ENCODE measurements around the gene NEU2.
"Not testable (repeated sequence)": the region's sequence is repeated elsewhere in the genome, so short reads cannot be mapped to it uniquely, and the experiment has no call there.

The NEU2 gene

GRCh38 chr2:233034091-233034882, 1.8 kb downstream of the NEU2 start:
- DNase-seq (ENCODE audit: low read depth in 2 of 2) = no peak

DNA sequence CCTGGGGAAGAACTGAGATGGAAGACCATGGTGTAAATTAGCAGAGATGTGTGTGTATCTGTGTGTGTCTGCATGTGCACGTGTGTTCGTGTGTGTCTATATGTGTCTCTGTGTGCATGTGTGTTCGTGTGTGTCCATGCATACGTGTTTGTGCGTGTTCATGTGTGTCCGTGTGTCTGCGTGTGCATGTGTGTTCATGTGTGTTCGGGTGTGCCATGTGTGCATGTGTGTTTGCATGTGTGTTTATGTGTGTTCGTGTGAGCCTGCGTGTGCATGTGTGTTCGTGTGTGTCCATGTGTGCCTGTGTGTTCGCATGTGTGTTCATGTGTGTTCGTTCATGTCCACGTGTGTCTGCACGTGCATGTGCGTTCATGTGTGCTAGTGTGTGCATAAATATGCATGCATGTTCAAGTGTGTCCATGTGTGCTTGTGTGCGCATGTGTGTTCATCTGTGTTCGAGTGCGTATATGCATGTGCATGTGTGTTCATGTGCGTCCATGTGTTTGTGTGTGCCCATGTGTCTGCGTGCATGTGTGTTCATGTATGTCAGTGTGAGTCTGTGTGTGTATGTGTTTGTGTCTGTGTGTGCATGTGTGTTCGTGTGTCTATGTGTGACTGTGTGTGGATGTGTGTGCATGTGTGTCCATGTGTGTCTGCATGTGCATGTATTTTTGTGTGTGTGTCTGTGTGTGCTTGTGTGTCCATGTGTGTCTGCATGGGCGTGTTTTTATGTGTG, 3.1 kb downstream of the NEU2 start:
- DNase-seq (ENCODE audit: low read depth in 2 of 2) = no peak

- no peak for DNase-seq (ENCODE audit: low read depth in 2 of 2)
These were observed 3.8 kb downstream of the NEU2 start for GRCh38 chr2:233036162-233036838.

GRCh38 chr2:233037078-233037477, 4.6 kb downstream of the NEU2 start:
- DNase-seq (ENCODE audit: low read depth in 2 of 2) = no peak

DNA sequence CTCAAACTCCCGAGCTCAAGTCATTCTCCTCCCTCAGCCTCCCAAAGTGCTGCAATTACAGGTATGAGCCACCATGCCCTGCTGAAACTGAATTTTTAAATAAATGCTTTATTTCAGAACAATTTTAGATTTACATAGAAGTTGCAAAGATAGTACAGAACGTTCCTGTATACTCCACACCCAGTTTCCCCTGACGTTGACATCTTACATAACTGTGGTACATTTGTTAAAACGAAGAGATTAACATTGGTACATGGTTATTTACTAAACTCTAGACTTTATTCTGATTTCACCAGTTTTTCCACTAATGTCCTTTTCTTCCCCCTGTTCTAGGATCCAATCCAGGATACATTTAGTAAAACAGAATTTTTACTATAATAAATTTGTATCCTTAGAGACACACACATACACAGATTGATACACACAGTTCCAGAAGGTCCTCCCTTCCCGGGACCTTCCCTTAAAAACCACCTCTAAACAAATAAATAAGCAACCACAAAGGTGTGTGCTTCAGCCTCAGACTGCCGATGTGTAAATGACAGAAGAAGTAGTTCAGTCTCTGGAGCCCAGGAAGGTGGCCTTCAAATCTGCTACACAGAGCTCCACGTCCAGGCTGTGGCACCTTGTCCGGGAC, 6.9 kb downstream of the NEU2 start:
- DNase-seq (ENCODE audit: low read depth in 2 of 2) = no peak

DNA sequence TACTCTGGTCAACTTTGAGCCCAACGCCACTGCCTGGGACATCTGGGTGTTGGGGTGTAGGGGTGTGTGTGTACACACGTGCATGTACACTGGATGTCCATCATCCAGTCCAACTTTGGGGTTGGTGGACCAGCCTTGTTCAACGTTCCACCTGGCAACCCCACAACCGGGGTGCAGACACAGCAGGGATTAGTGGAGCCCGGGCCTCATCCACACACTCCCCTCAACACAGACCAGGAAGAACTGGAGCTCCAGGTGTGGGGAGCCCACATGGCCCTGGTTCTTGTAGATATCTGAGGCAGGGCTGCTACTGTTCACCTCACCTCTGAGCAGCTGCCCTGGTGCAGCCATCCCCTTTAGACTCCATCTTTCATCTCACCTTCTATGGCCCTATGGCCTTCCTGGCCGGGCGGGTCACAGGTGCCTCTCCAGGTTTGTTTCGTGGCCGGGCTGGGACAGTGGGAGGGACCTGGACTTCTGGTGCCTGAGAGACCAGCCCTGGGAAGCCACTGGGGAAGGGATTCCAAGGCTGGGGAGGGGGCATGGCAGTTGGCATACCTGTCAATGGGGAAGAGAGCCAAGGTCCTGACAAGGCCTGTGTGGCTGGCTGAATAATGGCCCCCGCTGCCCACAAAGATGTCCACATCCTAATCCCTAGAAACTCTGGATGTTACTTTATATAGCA, 7.5 kb downstream of the NEU2 start:
- no peak for DNase-seq (ENCODE audit: low read depth in 2 of 2)

DNA sequence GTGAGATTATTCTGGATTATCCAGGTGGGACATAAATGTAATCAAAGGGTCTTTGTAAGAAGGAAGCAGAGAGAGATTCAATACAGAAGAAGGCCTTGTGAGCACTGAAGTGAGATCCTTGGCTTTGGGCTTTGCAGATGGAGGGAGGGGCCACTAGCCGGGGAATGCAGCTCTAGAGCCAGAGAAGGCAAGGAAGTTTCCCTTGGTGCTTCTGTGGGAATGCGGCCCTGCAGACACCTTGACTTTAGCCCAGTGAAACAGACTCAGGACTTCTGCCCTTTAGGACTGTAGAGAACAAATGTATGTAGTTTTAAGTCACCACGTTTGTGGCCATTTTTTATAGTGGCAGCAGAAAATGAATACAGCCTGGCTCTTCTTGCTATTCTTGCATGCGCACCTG, 8.1 kb downstream of the NEU2 start:
- no peak for DNase-seq (ENCODE audit: low read depth in 2 of 2)

DNA sequence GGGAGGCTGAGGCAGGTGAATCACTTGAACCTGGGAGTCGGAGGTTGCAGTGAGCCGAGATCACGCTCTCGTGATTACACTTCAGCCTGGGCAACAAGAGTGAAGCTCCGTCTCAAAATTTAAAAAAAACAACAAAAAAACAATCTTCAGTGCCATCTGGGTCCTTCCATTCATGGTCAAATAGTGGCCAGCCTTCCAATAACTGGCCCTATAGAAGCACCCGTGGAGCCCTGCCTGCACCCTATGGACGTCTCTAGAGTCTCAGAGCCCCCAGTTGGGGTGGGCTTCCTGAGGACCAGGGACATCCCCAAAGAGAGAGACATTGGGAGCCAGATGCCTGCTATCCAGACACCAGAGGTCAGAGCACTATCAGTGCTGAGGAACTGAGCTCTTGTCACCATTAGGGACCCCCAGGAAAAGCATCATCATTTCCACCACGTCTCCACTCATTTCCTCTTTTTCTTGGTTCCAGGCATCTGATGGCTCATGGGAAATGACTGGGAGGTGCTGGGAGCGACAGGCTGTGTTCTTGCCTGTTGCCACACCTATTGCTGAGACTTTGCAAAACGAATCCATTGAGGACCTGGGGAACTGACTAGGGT, 9.4 kb downstream of the NEU2 start:
- DNase-seq (ENCODE audit: low read depth in 2 of 2) = no peak

- DNase-seq (ENCODE audit: low read depth in 2 of 2) = no peak
These were observed 10.1 kb downstream of the NEU2 start for GRCh38 chr2:233042549-233042948.

- DNase-seq (ENCODE audit: low read depth in 2 of 2) = no peak
These were observed 12.6 kb downstream of the NEU2 start for GRCh38 chr2:233044974-233045605.

GRCh38 chr2:233047206-233047605, 14.7 kb downstream of the NEU2 start:
- DNase-seq (ENCODE audit: low read depth in 2 of 2) = no peak

DNA sequence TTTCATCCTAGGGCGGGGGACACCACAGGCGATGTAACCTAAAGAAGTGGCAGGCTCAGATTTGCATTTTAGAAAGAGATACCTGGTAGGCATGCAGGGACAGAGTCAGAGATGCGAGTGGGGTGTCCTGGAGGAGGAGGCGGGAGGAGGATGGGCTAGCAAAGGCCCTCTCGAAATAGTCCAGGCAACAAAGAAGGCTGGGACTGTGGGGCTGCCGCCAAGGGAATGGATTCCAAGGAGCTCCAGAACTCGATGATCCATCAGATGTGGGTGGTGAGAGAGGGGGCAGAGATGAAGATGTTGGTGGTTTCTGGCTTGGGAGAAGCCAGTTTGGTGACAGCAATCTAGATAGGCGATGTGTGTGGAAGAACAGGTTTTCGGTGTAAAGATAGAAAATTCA, 15.2 kb downstream of the NEU2 start:
- no peak for DNase-seq (ENCODE audit: low read depth in 2 of 2)

GRCh38 chr2:233048569-233049193, 16.2 kb downstream of the NEU2 start:
- DNase-seq (ENCODE audit: low read depth in 2 of 2) = no peak

- no peak for DNase-seq (ENCODE audit: low read depth in 2 of 2)
These were observed 16.8 kb downstream of the NEU2 start for GRCh38 chr2:233049194-233049761.

DNA sequence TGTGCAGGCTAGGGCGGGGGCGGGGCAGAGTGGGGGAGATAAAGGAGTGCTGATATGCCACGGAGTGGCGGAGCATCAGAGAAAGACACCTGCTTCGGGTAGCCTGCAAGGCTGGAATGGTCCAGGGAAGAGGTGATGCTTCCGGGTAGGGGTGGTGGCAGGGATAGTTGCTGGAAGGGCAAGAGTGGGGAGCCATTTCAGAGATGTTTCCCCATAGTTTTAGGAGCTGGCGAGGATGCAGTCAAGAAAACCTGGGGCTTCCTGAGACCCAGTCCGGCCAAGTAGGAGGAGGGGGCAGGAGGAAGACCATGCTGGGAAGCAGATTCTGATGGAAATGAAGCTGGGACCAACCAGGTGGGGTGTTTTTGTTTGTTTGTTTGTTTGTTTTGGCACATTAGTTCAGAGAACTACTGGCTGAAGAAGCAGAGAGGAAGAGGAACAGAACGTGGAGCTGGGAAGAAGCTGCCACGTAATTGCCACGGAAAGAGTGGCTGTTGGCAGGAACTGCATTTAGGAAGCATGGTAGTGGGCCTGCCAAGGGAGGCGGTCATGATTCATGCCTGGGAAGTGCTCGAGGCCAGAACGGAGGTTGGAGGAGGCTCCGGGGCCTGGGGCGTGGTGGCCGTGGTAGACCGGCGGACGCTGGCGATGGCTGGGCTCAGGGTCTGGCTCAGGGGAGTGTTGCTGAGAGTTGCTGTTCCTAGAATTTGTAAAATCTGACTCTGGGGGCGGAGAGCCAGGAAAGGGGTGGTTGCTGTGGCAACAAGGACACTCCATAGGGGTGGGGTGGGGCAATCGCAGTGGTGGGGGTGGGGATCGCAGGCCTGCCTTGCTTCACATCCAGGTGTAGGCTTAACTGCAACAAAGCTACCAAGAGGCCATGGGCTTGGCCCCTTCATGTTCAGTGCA, 19.0 kb downstream of the NEU2 start:
- no peak for DNase-seq (ENCODE audit: low read depth in 2 of 2)

- not testable (repeated sequence) for DNase-seq (ENCODE audit: low read depth in 2 of 2)
These were observed 20.0 kb downstream of the NEU2 start for GRCh38 chr2:233052517-233052916.

GRCh38 chr2:233053928-233054784, 21.7 kb downstream of the NEU2 start:
- peak; percentile 58 to 59 for DNase-seq (ENCODE audit: low read depth in 2 of 2)

DNA sequence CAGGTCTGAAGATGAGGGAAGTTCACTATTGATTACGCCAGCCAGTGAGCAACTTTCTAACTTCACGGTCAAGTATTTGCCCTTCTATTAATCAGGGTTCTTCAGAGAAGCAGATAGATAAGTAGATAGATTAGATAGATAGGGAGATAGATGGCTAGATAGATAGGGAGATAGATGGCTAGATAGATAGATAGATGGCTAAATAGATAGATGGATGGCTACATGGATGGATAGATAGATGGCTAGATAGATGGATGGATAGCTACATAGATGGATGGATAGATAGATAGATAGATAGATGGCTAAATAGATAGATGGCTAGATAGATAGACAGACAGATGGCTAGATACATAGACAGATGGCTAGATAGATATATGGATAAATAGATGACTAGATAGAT, 22.9 kb downstream of the NEU2 start:
- no peak for DNase-seq (ENCODE audit: low read depth in 2 of 2)
